HepG2 (cell line): ENCODE measurements around the gene LRRC8E. TPM values are rescaled to one million over a fixed set of nuclear protein-coding genes. Genes with fewer than 3 reads are reported as not detected.
"Not testable (repeated sequence)": the region's sequence is repeated elsewhere in the genome, so short reads cannot be mapped to it uniquely, and the experiment has no call there.

Source experiments
- ATAC-seq: fragments of 200-7000 bp; cut with Tn5 transposase; 3 replicates; pipeline ENCODE4 v1.9.1; 2020; ENCODE audit warnings: mild to moderate bottlenecking, moderate library complexity
- BruUV-seq: library from RNA; stranded (reverse); fragments of 400-500 nt; replicated peaks from 2 replicates; lab custom pipeline; 2021; lab: Mats Ljungman, UMichigan
- CTCF ChIA-PET: fragments of 300-600 bp; formaldehyde crosslinking; extraction: SDS; loops from one replicate; lab custom pipeline; 2021; ENCODE audit warnings: low total read pairs, inconsistent platforms, low intra/inter-chr PET ratio; lab: Yijun Ruan, JAX
- POLR2A ChIA-PET: fragments of 350-600 bp; sonication (Branson Sonifier 250); formaldehyde crosslinking; loops from one replicate; lab custom pipeline; 2020; ENCODE audit warnings: antibody characterized with exemption, inconsistent platforms; lab: Yijun Ruan, JAX
- DNase-seq: peaks from one replicate; pipeline ENCODE4 v3.0.0-alpha.2; 2015; ENCODE audit warnings: low spot score
- FAIRE-seq: peaks from 3 replicates; lab custom pipeline; 2011; peaks lifted over from hg19 to GRCh38; lab: Jason Lieb, UNC
- H2AFZ ChIP-seq: one replicate; pipeline ENCODE4 v1.6.1; 2011; ENCODE audit warnings: low read length, inconsistent platforms
- H3K27ac ChIP-seq: fragments of 300-600 bp; 3 replicates; pipeline ENCODE4 v1.8.0; 2011; ENCODE audit warnings: mixed run types, mild to moderate bottlenecking, mixed read lengths, low read length, inconsistent platforms; ENCODE audit not compliant: insufficient read depth; ENCODE audit errors: extremely low read length
- H3K27me3 ChIP-seq, 2 experiments: fragments of 200-600 bp in 1 of 2; 2 replicates in 1 of 2; 3 replicates in 1 of 2; pipeline versions ENCODE4 v1.6.0 to v1.8.0; 2011; ENCODE audit warnings: low read length in 2 of 2, mild to moderate bottlenecking in 2 of 2, moderate library complexity in 2 of 2, inconsistent platforms in 1 of 2; ENCODE audit not compliant: insufficient read depth in 2 of 2, control insufficient read depth in 1 of 2
- H3K36me3 ChIP-seq, 2 experiments: fragments of 200-600 bp in 1 of 2; replicated peaks in 1 of 2; 2 replicates in 1 of 2; 3 replicates in 1 of 2; pipeline versions ENCODE4 v1.5.1 to v1.8.0; 2011; ENCODE audit warnings: low read length in 2 of 2, inconsistent platforms in 1 of 2; ENCODE audit not compliant: insufficient read depth in 2 of 2, control insufficient read depth in 1 of 2
- H3K4me1 ChIP-seq: 2 replicates; pipeline ENCODE4 v1.5.1; 2012; ENCODE audit warnings: low read length, inconsistent platforms; ENCODE audit not compliant: insufficient read depth
- H3K4me2 ChIP-seq: 2 replicates; pipeline ENCODE4 v1.6.0; 2011; ENCODE audit warnings: low read depth, low read length, inconsistent platforms
- H3K4me3 ChIP-seq, 3 experiments: fragments of 200-600 bp in 1 of 3; sonication (generic), shearing (Covaris generic) in 1 of 3; replicated peaks in 1 of 3; 2 replicates each; pipeline ENCODE4 v1.5.1; 2011 to 2016; ENCODE audit warnings: low read length in 3 of 3, inconsistent platforms in 2 of 3, low read depth in 2 of 3, mild to moderate bottlenecking in 2 of 3, control low read depth in 1 of 3, mixed read lengths in 1 of 3; ENCODE audit not compliant: insufficient read depth in 1 of 3
- H3K79me2 ChIP-seq: one replicate; pipeline ENCODE4 v1.6.1; 2011; ENCODE audit warnings: low read length, inconsistent platforms; ENCODE audit not compliant: insufficient read depth
- H3K9ac ChIP-seq: 2 replicates; pipeline ENCODE4 v1.6.0; 2011; ENCODE audit warnings: mild to moderate bottlenecking, low read depth, low read length, inconsistent platforms; ENCODE audit not compliant: insufficient read depth
- H3K9me3 ChIP-seq: 2 replicates; pipeline ENCODE4 v1.5.1; 2012; ENCODE audit warnings: mild to moderate bottlenecking, low read length
- H4K20me1 ChIP-seq: 2 replicates; pipeline ENCODE4 v1.6.0; 2011; ENCODE audit warnings: inconsistent platforms, mild to moderate bottlenecking, low read length, moderate library complexity; ENCODE audit not compliant: insufficient read depth
- AGO2 ChIP-seq: fragments of 200-400 bp; formaldehyde crosslinking; optimal IDR thresholded peaks from 2 replicates; pipeline ENCODE3; 2017; ENCODE audit warnings: mild to moderate bottlenecking, low read depth, low read length, moderate library complexity
- ZBTB38 ChIP-seq: sonication (generic); formaldehyde crosslinking; IDR thresholded peaks from 2 replicates; pipeline ENCODE4 v1.5.1; 2020; ENCODE audit warnings: mild to moderate bottlenecking, missing genetic modification reagents
- ZNF33B ChIP-seq: sonication (generic); formaldehyde crosslinking; IDR thresholded peaks from 2 replicates; pipeline ENCODE4 v1.5.1; 2020; ENCODE audit warnings: mild to moderate bottlenecking, missing genetic modification reagents
- ZNF687 ChIP-seq: sonication (generic); formaldehyde crosslinking; IDR thresholded peaks from 2 replicates; pipeline ENCODE4 v1.5.1; 2020; ENCODE audit warnings: mild to moderate bottlenecking, missing genetic modification reagents, moderate library complexity
- WGBS: methylation state at CpG from one replicate; pipeline ENCODE4 v1.1.6; 2017; ENCODE audit warnings: low lambda C conversion rate; 5-methylcytosine and 5-hydroxymethylcytosine counted together
- in situ Hi-C: cut with HindIII; loops from 2 replicates; pipeline ENCODE4 v1.10.0; 2017; ENCODE audit warnings: low pct_unique_long_range_greater_than_20kb; ENCODE audit not compliant: extremely low pct_ligation_motif_present
- intact Hi-C: fragments of 100-400 bp; cut with micrococcal nuclease; formaldehyde crosslinking; loops from one replicate; pipeline ENCODE4 v1.10.0; 2022; ENCODE audit not compliant: unreplicated experiment
- polyA plus RNA-seq, 8 experiments: library from polyadenylated mRNA; depleted of rRNA in 3 of 8; stranded (reverse) in 7 of 8; unstranded in 1 of 8; fragments of >200 nt; fragmentation: Illumina TruSeq in 4 of 8; extraction: Trizol in 4 of 8; gene quantifications; 2 replicates each; pipeline versions ENCODE4 v1.2.1 to v1.2.3, GENCODE V29; 2011 to 2016; ENCODE audit warnings: low read depth in 4 of 8, missing spikeins in 1 of 8, mixed read lengths in 1 of 8; ENCODE audit not compliant: insufficient read depth in 1 of 8
- total RNA-seq, 5 experiments: library from RNA; depleted of rRNA; stranded (reverse); fragments of >200 nt; fragmentation: Illumina TruSeq; extraction: Trizol; gene quantifications; 2 replicates each; pipeline ENCODE4 v1.2.3, GENCODE V29; 2016; ENCODE audit warnings: low read depth in 1 of 5

LRRC8E gene
- total and polyA plus RNA-seq, 2 of the 13 experiments (the other 11 are each of a cell fraction or from before 2014, with no cell fraction given): 8.0 to 10.3 TPM

GRCh38 chr19:7893362-7894101, 5.2 kb downstream of the LRRC8E start:
- H3K36me3 ChIP-seq, FAIRE-seq, H3K4me2 ChIP-seq, H2AFZ ChIP-seq, H3K9ac ChIP-seq, H3K4me3 ChIP-seq, H3K79me2 ChIP-seq, BruUV-seq, DNase-seq, CTCF ChIA-PET, H4K20me1 ChIP-seq, intact Hi-C loops, H3K27me3 ChIP-seq, in situ Hi-C loops, ATAC-seq, H3K9me3 ChIP-seq: not testable (repeated sequence)
- Histone ChIP-seq H3K4me1 (peaks cover 80% of the 10 kb centered on the region), H3K27ac (peak overlapping the region; percentile 28)
- peak; percentile 35; the same call in 1 of the 2 replicates for TF ChIP-seq ZBTB38 (CRISPR knock-in tag)
- 96% methylated on average over 15 of the region's 18 CpGs for WGBS
- POLR2A ChIA-PET: interaction anchor here (0.9 to 2.4 kb wide), 2 partner anchors 10 to 25 kb away, joined by 4 to 15 read pairs; partner anchors contain the start of gene MAP2K7

- DNase-seq (no peak), ATAC-seq (no peak; the same call in 2 of the 3 replicates)
- H3K27ac ChIP-seq: peak overlapping the region; percentile 11
- CTCF ChIA-PET: no interaction called here
- H3K9me3 ChIP-seq: no peaks in the 10 kb centered on the region
- peaks cover 3% of the 10 kb centered on the region for H3K79me2 ChIP-seq
- no peaks in the 10 kb centered on the region for H3K27me3 ChIP-seq
- H2AFZ ChIP-seq: no peak overlapping the region
- no peak overlapping the region for H3K4me3 ChIP-seq
- in situ Hi-C loops: no loop called here
- no peak overlapping the region for H3K9ac ChIP-seq
- peaks cover 5% of the 10 kb centered on the region in 2 experiments; a peak in 2 of 5 replicates for H3K36me3 ChIP-seq
- H4K20me1 ChIP-seq: no peaks in the 10 kb centered on the region
- intact Hi-C loops: no loop called here
- TF ChIP-seq AGO2 (peak; percentile 44), ZNF33B (no peak), ZNF687 (CRISPR knock-in tag) (0 out of 2 replicates have a peak, but pooled peaks have one; percentile 21)
- TF ChIP-seq, all 625 proteins: peak for 2
- POLR2A ChIA-PET: interaction anchor here (0.9 kb wide), 1 partner anchor 9 kb away, joined by 4 read pairs; the partner anchor contains the start of gene MAP2K7
- WGBS: 88% methylated on average over 5 of the region's 18 CpGs
- H3K4me1 ChIP-seq: peaks cover 69% of the 10 kb centered on the region
- H3K4me2 ChIP-seq: no peak overlapping the region
- no peak for FAIRE-seq
- BruUV-seq: no TSS peak
Observed at GRCh38 chr19:7894612-7895309, 6.5 kb downstream of the LRRC8E start.
